Chondrocyte (in vitro differentiated cells): ENCODE results near the gene SPAG9. TPM values are rescaled to one million over a fixed set of nuclear protein-coding genes. Genes with fewer than 3 reads are reported as not detected.

Source experiments
- DNase-seq: peaks from one replicate; pipeline ENCODE4 v3.0.0; 2021; ENCODE audit warnings: mixed read lengths, low spot score
- H3K27ac Mint-ChIP-seq: one replicate; pipeline ENCODE4 v1.8.0; 2021; ENCODE audit warnings: mild to moderate bottlenecking, moderate library complexity, mixed read lengths; ENCODE audit not compliant: unreplicated experiment
- H3K27me3 Mint-ChIP-seq: 2 replicates; pipeline ENCODE4 v1.8.0; 2021; ENCODE audit warnings: low read depth, mixed read lengths
- H3K36me3 Mint-ChIP-seq: 2 replicates; pipeline ENCODE4 v1.8.0; 2021; ENCODE audit warnings: low read depth, mixed read lengths
- H3K4me1 Mint-ChIP-seq: 2 replicates; pipeline ENCODE4 v1.8.0; 2021; ENCODE audit warnings: low read depth, mild to moderate bottlenecking, mixed read lengths
- H3K4me3 Mint-ChIP-seq: one replicate; pipeline ENCODE4 v1.8.0; 2021; ENCODE audit warnings: mild to moderate bottlenecking, moderate library complexity, mixed read lengths; ENCODE audit not compliant: unreplicated experiment
- H3K9me3 Mint-ChIP-seq: 2 replicates; pipeline ENCODE4 v1.8.0; 2021; ENCODE audit warnings: low read depth, mixed read lengths
- CTCF ChIP-seq: fragments of 200-600 bp; sonication (generic); IDR thresholded peaks from 2 replicates; pipeline ENCODE4 v1.5.0; 2021; ENCODE audit warnings: antibody characterized with exemption, mild to moderate bottlenecking, moderate library complexity
- total RNA-seq: library from RNA; stranded (reverse); gene quantifications from 3 replicates; pipeline ENCODE4 v1.2.1, GENCODE V29; 2021

SPAG9 gene
- total RNA-seq, 1 donor from 2014 or later: 92.7 TPM

GRCh38 chr17:50934161-50934560, 186.5 kb downstream of the SPAG9 start:
- Mint-ChIP-seq H3K27me3 (peaks cover under 1% of the 10 kb centered on the region), H3K4me3 (no peak overlapping the region), H3K27ac (no peak overlapping the region), H3K36me3 (no peaks in the 10 kb centered on the region), H3K9me3 (no peaks in the 10 kb centered on the region), H3K4me1 (peaks cover 15% of the 10 kb centered on the region)
- no peak for DNase-seq
- no peak for TF ChIP-seq CTCF

- Mint-ChIP-seq H3K4me1 (peaks cover 15% of the 10 kb centered on the region), H3K9me3 (no peaks in the 10 kb centered on the region), H3K27ac (peak overlapping the region; percentile 96), H3K4me3 (peak overlapping the region; percentile 78), H3K27me3 (no peaks in the 10 kb centered on the region), H3K36me3 (no peaks in the 10 kb centered on the region)
- peak; percentile 4 for TF ChIP-seq CTCF
- DNase-seq: no peak
Measured at GRCh38 chr17:50931144-50931908, 189.3 kb downstream of the SPAG9 start.

- Mint-ChIP-seq H3K36me3 (no peaks in the 10 kb centered on the region), H3K27ac (no peak overlapping the region), H3K9me3 (no peaks in the 10 kb centered on the region), H3K4me3 (no peak overlapping the region), H3K4me1 (peaks cover 15% of the 10 kb centered on the region), H3K27me3 (no peaks in the 10 kb centered on the region)
- no peak for TF ChIP-seq CTCF
- DNase-seq: no peak
Measured at GRCh38 chr17:50928646-50929045, 192.0 kb downstream of the SPAG9 start.

GRCh38 chr17:50927287-50927686, 193.4 kb downstream of the SPAG9 start:
- TF ChIP-seq CTCF: no peak
- H3K4me1 Mint-ChIP-seq: peaks cover 15% of the 10 kb centered on the region
- no peaks in the 10 kb centered on the region for H3K27me3 Mint-ChIP-seq
- H3K36me3 Mint-ChIP-seq: no peaks in the 10 kb centered on the region
- DNase-seq: no peak
- H3K9me3 Mint-ChIP-seq: no peaks in the 10 kb centered on the region
- no peak overlapping the region for H3K27ac Mint-ChIP-seq
- no peak overlapping the region for H3K4me3 Mint-ChIP-seq

GRCh38 chr17:50926523-50926922, 194.1 kb downstream of the SPAG9 start:
- H3K27me3 Mint-ChIP-seq: no peaks in the 10 kb centered on the region
- no peak overlapping the region for H3K27ac Mint-ChIP-seq
- no peaks in the 10 kb centered on the region for H3K9me3 Mint-ChIP-seq
- no peak overlapping the region for H3K4me3 Mint-ChIP-seq
- no peak for DNase-seq
- TF ChIP-seq CTCF: no peak
- peaks cover 12% of the 10 kb centered on the region for H3K4me1 Mint-ChIP-seq
- H3K36me3 Mint-ChIP-seq: no peaks in the 10 kb centered on the region
